GM12878 (cell line): ENCODE results near the gene EBF3.

Experiments used
- HDAC2 ChIP-seq: fragments of 200-600 bp; sonication (generic); IDR thresholded peaks from 2 replicates; pipeline ENCODE4 v1.6.1; 2017
- JUND ChIP-seq: IDR thresholded peaks from 2 replicates; pipeline ENCODE4 v1.6.1; 2012; ENCODE audit warnings: low read depth, mild to moderate bottlenecking, low read length, improper control_type of control experiment, moderate library complexity

DNA sequence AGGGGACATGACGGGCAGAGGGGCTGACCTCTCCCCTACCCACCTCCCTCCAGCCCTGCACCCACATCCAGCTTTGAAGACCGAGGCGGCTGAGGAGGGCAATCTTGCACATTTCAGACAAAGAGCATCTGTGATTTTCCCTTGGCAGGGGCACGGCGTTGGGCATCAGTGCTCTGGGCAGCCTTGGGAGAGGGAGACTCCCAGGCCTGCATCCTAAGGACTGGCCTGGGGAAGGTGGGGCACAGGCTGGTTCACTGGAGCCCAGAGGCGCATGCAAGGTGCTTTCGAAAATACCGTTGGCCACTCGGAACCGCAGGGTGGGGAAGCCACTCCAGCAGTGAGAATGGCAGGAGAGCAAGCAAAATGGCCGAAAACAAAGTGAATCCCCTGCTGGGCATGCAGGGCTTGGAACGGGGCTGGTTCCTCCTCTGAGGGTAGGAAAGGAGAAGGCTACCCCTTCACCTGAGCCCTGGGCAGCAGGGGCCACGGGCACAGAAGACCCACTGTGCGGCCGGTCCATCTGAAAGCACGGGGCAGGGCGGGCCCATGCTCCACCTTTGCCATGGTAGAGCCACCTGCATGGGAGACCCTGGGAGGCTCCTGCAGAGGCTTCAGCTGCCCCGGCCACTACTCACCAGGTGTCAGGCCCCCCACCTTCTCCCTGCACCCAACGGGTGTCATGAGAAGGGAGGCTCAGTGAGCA lies 49.8 kb downstream of the EBF3 start:
- no peak for TF ChIP-seq HDAC2
- TF ChIP-seq JUND, result no peak
